NCI-H146 (cell line): Measurements from ENCODE around the gene LITAF.

Experiments
- DNase-seq: peaks from one replicate; lab custom pipeline; 2025; lab: John Stamatoyannopoulos, UW

LITAF gene

GRCh38 chr16:11550791-11551498, 35.8 kb downstream of the LITAF start:
- no peak for DNase-seq

GRCh38 chr16:11547118-11547916, 39.4 kb downstream of the LITAF start:
- no peak for DNase-seq

GRCh38 chr16:11546608-11547061, 40.1 kb downstream of the LITAF start:
- no peak for DNase-seq

- no peak for DNase-seq
These were observed 42.9 kb downstream of the LITAF start for GRCh38 chr16:11543661-11544393.

- DNase-seq, result no peak
These were observed 44.5 kb downstream of the LITAF start for GRCh38 chr16:11542069-11542744.

- no peak for DNase-seq
These were observed 47.1 kb downstream of the LITAF start for GRCh38 chr16:11539641-11540050.

GRCh38 chr16:11538880-11539279, 47.8 kb downstream of the LITAF start:
- no peak for DNase-seq

GRCh38 chr16:11536104-11536866, 50.4 kb downstream of the LITAF start:
- DNase-seq, result no peak

- no peak for DNase-seq
These were observed 51.2 kb downstream of the LITAF start for GRCh38 chr16:11535494-11535893.

GRCh38 chr16:11534262-11534661, 52.5 kb downstream of the LITAF start:
- DNase-seq, result no peak

- DNase-seq, result no peak
These were observed 53.1 kb downstream of the LITAF start for GRCh38 chr16:11533588-11533987.

- DNase-seq, result peak; percentile 43
These were observed 56.4 kb downstream of the LITAF start for GRCh38 chr16:11530171-11530940.

GRCh38 chr16:11529285-11529684, 57.4 kb downstream of the LITAF start:
- DNase-seq, result no peak

- DNase-seq, result no peak
These were observed 58.7 kb downstream of the LITAF start for GRCh38 chr16:11528053-11528452.

- DNase-seq, result peak; percentile 45
These were observed 59.9 kb downstream of the LITAF start for GRCh38 chr16:11526655-11527350.

GRCh38 chr16:11524098-11524760, 62.5 kb downstream of the LITAF start:
- DNase-seq, result no peak

GRCh38 chr16:11521055-11521454, 65.7 kb downstream of the LITAF start:
- no peak for DNase-seq

- DNase-seq, result no peak
These were observed 66.3 kb downstream of the LITAF start for GRCh38 chr16:11520442-11520841.

- DNase-seq, result no peak
These were observed 68.8 kb downstream of the LITAF start for GRCh38 chr16:11517961-11518360.
